Loucy (cell line): ENCODE results near the gene OGA.

Experiments
- H2AFZ ChIP-seq: fragments of 200-600 bp; sonication (generic); 2 replicates; pipeline ENCODE4 v1.6.0; 2016; ENCODE audit warnings: antibody characterized with exemption, mild to moderate bottlenecking, low read length, moderate library complexity
- H3F3A ChIP-seq: fragments of 200-600 bp; 2 replicates; pipeline ENCODE4 v1.6.0; 2016; ENCODE audit warnings: antibody characterized with exemption, low read depth, mild to moderate bottlenecking
- H3K27me3 ChIP-seq: fragments of 200-600 bp; sonication (generic); 2 replicates; pipeline ENCODE4 v1.6.1; 2014; ENCODE audit warnings: low read length, mild to moderate bottlenecking; ENCODE audit not compliant: insufficient read depth, poor library complexity, severe bottlenecking
- H3K36me3 ChIP-seq: fragments of 200-600 bp; sonication (generic); 2 replicates; pipeline ENCODE4 v1.6.1; 2016; ENCODE audit warnings: low read length; ENCODE audit not compliant: insufficient read depth
- H3K4me1 ChIP-seq: fragments of 200-600 bp; sonication (generic); 2 replicates; pipeline ENCODE4 v1.5.1; 2014; ENCODE audit warnings: low read length, mild to moderate bottlenecking; ENCODE audit not compliant: insufficient read depth, poor library complexity, severe bottlenecking
- H3K4me2 ChIP-seq: fragments of 200-600 bp; sonication (generic); 2 replicates; pipeline ENCODE4 v1.6.0; 2014; ENCODE audit warnings: antibody characterized with exemption, low read length, low read depth, mild to moderate bottlenecking; ENCODE audit not compliant: poor library complexity, severe bottlenecking
- H3K4me3 ChIP-seq: fragments of 200-600 bp; sonication (generic); 2 replicates; pipeline ENCODE4 v1.5.1; 2014; ENCODE audit warnings: low read length, mild to moderate bottlenecking, mixed read lengths; ENCODE audit not compliant: poor library complexity, severe bottlenecking
- H3K79me2 ChIP-seq: fragments of 200-600 bp; sonication (generic); 2 replicates; pipeline ENCODE4 v1.6.1; 2014; ENCODE audit warnings: low read length; ENCODE audit not compliant: insufficient read depth
- H3K9ac ChIP-seq: fragments of 200-600 bp; sonication (generic); 2 replicates; pipeline ENCODE4 v1.6.0; 2014; ENCODE audit warnings: mild to moderate bottlenecking, low read depth, low read length, moderate library complexity; ENCODE audit not compliant: poor library complexity, severe bottlenecking
- H3K9me2 ChIP-seq: fragments of 200-600 bp; sonication (generic); replicated peaks from 2 replicates; pipeline ENCODE4 v1.6.1; 2016; ENCODE audit warnings: low read depth, low read length, mixed read lengths
- H3K9me3 ChIP-seq: fragments of 200-600 bp; sonication (generic); 2 replicates; pipeline ENCODE4 v1.6.1; 2014; ENCODE audit warnings: mild to moderate bottlenecking, antibody characterized with exemption, low read length, low read depth; ENCODE audit not compliant: insufficient read depth
- H4K20me1 ChIP-seq: fragments of 200-600 bp; sonication (generic); 2 replicates; pipeline ENCODE4 v1.6.0; 2014; ENCODE audit warnings: antibody characterized with exemption, low read length, mild to moderate bottlenecking; ENCODE audit not compliant: insufficient read depth, poor library complexity, severe bottlenecking
- CTCF ChIP-seq: fragments of 200-600 bp; sonication (generic); conservative IDR thresholded peaks from 2 replicates; pipeline ENCODE4 v1.5.1; 2014; ENCODE audit warnings: mild to moderate bottlenecking, antibody characterized with exemption, low read length
- EZH2phosphoT487 ChIP-seq: fragments of 200-600 bp; IDR thresholded peaks from 2 replicates; pipeline ENCODE4 v1.6.1; 2018; ENCODE audit warnings: antibody characterized with exemption, mild to moderate bottlenecking, moderate library complexity, borderline replicate concordance

The OGA gene

GRCh38 chr10:101848408-101848807 lies 30.2 kb upstream of the OGA start:
- Histone ChIP-seq H3K9ac (no peak overlapping the region), H3K9me2 (no peaks in the 10 kb centered on the region), H3K79me2 (no peaks in the 10 kb centered on the region), H2AFZ (no peak overlapping the region), H3K4me1 (peaks cover 11% of the 10 kb centered on the region), H3K4me3 (no peak overlapping the region), H3K4me2 (no peak overlapping the region), H4K20me1 (no peaks in the 10 kb centered on the region), H3K27me3 (no peaks in the 10 kb centered on the region), H3K36me3 (peaks cover 18% of the 10 kb centered on the region; the same call in 1 of the 2 replicates), H3K9me3 (no peaks in the 10 kb centered on the region), H3F3A (no peaks in the 10 kb centered on the region)
- TF ChIP-seq CTCF = no peak
- no peak for TF ChIP-seq EZH2phosphoT487

GRCh38 chr10:101845893-101846292 lies 27.6 kb upstream of the OGA start:
- no peak for TF ChIP-seq CTCF
- no peak for TF ChIP-seq EZH2phosphoT487
- H3F3A ChIP-seq = no peaks in the 10 kb centered on the region
- H3K9me2 ChIP-seq = no peaks in the 10 kb centered on the region
- no peaks in the 10 kb centered on the region for H4K20me1 ChIP-seq
- no peaks in the 10 kb centered on the region for H3K79me2 ChIP-seq
- no peak overlapping the region for H3K9ac ChIP-seq
- peaks cover 11% of the 10 kb centered on the region for H3K4me1 ChIP-seq
- H2AFZ ChIP-seq = no peak overlapping the region
- H3K4me2 ChIP-seq = no peak overlapping the region
- no peak overlapping the region for H3K4me3 ChIP-seq
- no peaks in the 10 kb centered on the region for H3K9me3 ChIP-seq
- H3K36me3 ChIP-seq = peaks cover 18% of the 10 kb centered on the region; the same call in 1 of the 2 replicates
- H3K27me3 ChIP-seq = no peaks in the 10 kb centered on the region

- Histone ChIP-seq H3K4me2 (no peak within 1 kb of the TSS), H3K79me2 (no peaks in the 10 kb centered on the region), H3K9me2 (no peaks in the 10 kb centered on the region), H3K9ac (no peak within 1 kb of the TSS), H3K9me3 (no peaks in the 10 kb centered on the region), H3K36me3 (peaks cover 18% of the 10 kb centered on the region; the same call in 1 of the 2 replicates), H4K20me1 (no peaks in the 10 kb centered on the region), H3K4me1 (peaks cover 5% of the 10 kb centered on the region), H3K4me3 (no peak within 1 kb of the TSS), H2AFZ (no peak within 1 kb of the TSS), H3F3A (no peaks in the 10 kb centered on the region), H3K27me3 (no peaks in the 10 kb centered on the region)
- TF ChIP-seq EZH2phosphoT487 (no peak), CTCF (peak; percentile 26)
These were observed 25.1 kb upstream of the OGA start, which contains the start of gene KCNIP2 for GRCh38 chr10:101843032-101844021. Gene KCNIP2, minus strand, starts transcription at chr10:101843800. Its CDS starts 232 bp downstream, at chr10:101843568.
